Measurements from ENCODE around the gene KDM4B.
"Not testable (repeated sequence)": the region's sequence is repeated elsewhere in the genome, so short reads cannot be mapped to it uniquely, and the experiment has no call there.

KDM4B gene

GRCh38 chr19:5193192-5193591 lies 224.3 kb downstream of the KDM4B start:
- DNase-seq (ENCODE audit: low read depth in 2 of 2, low spot score in 1 of 2): no peak

GRCh38 chr19:5194641-5195040 lies 225.7 kb downstream of the KDM4B start:
- DNase-seq (ENCODE audit: low read depth in 2 of 2, low spot score in 1 of 2): no peak

GRCh38 chr19:5195587-5195986 lies 226.7 kb downstream of the KDM4B start:
- DNase-seq (ENCODE audit: low read depth in 2 of 2, low spot score in 1 of 2): not testable (repeated sequence)

- no peak for DNase-seq (ENCODE audit: low read depth in 2 of 2, low spot score in 1 of 2)
Measured at GRCh38 chr19:5196832-5197231, 227.9 kb downstream of the KDM4B start.

GRCh38 chr19:5200844-5201243 lies 231.9 kb downstream of the KDM4B start:
- no peak for DNase-seq (ENCODE audit: low read depth in 2 of 2, low spot score in 1 of 2)

GRCh38 chr19:5202553-5202952 lies 233.6 kb downstream of the KDM4B start:
- DNase-seq (ENCODE audit: low read depth in 2 of 2, low spot score in 1 of 2): no peak

All from stimulated activated CD8-positive, alpha-beta memory T cell treated with anti-CD3 and anti-CD28 coated beads, Interleukin-4, amount 100 ng/mL, for 4 hours (primary cell).